ENCODE measurements around the gene CHST12. TPM values are rescaled to one million over a fixed set of nuclear protein-coding genes. Genes with fewer than 3 reads are reported as not detected.
"Not testable (repeated sequence)": the region's sequence is repeated elsewhere in the genome, so short reads cannot be mapped to it uniquely, and the experiment has no call there.

CHST12 gene
- total RNA-seq, 1 donor from 2014 or later, result 15.0 TPM

GRCh38 chr7:2461268-2462026 lies 58.0 kb downstream of the CHST12 start:
- H3K27me3 Mint-ChIP-seq (ENCODE audit: low read depth), result peaks cover 2% of the 10 kb centered on the region
- no peak for DNase-seq (ENCODE audit: low read depth, low spot score)
- TF ChIP-seq CTCF (conservative IDR thresholded peaks at IDR 0.05), result no peak
- H3K9me3 Mint-ChIP-seq, result peaks cover 3% of the 10 kb centered on the region
- H3K27ac Mint-ChIP-seq (ENCODE audit: unreplicated experiment), result no peak overlapping the region
- no peaks in the 10 kb centered on the region for H3K36me3 Mint-ChIP-seq (ENCODE audit: low read depth)
- peaks cover 8% of the 10 kb centered on the region for H3K4me1 Mint-ChIP-seq
- no peak overlapping the region for H3K4me3 Mint-ChIP-seq

- no peak for TF ChIP-seq CTCF (conservative IDR thresholded peaks at IDR 0.05)
- H3K36me3 Mint-ChIP-seq (ENCODE audit: low read depth), result no peaks in the 10 kb centered on the region
- H3K4me1 Mint-ChIP-seq, result peaks cover 11% of the 10 kb centered on the region
- H3K27me3 Mint-ChIP-seq (ENCODE audit: low read depth), result peaks cover 2% of the 10 kb centered on the region
- no peak overlapping the region for H3K27ac Mint-ChIP-seq (ENCODE audit: unreplicated experiment)
- no peak for DNase-seq (ENCODE audit: low read depth, low spot score)
- no peak overlapping the region for H3K4me3 Mint-ChIP-seq
- H3K9me3 Mint-ChIP-seq, result peaks cover 3% of the 10 kb centered on the region
Measured at GRCh38 chr7:2462731-2463130, 59.3 kb downstream of the CHST12 start.

- peak overlapping the region; percentile 70 for H3K4me3 Mint-ChIP-seq
- peaks cover 3% of the 10 kb centered on the region for H3K9me3 Mint-ChIP-seq
- TF ChIP-seq CTCF (conservative IDR thresholded peaks at IDR 0.05), result no peak
- H3K4me1 Mint-ChIP-seq, result peaks cover 25% of the 10 kb centered on the region
- DNase-seq (ENCODE audit: low read depth, low spot score), result peak; percentile 21
- H3K27ac Mint-ChIP-seq (ENCODE audit: unreplicated experiment), result peak overlapping the region; percentile 97
- no peaks in the 10 kb centered on the region for H3K36me3 Mint-ChIP-seq (ENCODE audit: low read depth)
- peaks cover 2% of the 10 kb centered on the region for H3K27me3 Mint-ChIP-seq (ENCODE audit: low read depth)
Measured at GRCh38 chr7:2465928-2466327, 62.5 kb downstream of the CHST12 start.

GRCh38 chr7:2466675-2467074 lies 63.3 kb downstream of the CHST12 start:
- no peak for TF ChIP-seq CTCF (conservative IDR thresholded peaks at IDR 0.05)
- H3K4me1 Mint-ChIP-seq, result peaks cover 29% of the 10 kb centered on the region
- no peak overlapping the region for H3K4me3 Mint-ChIP-seq
- DNase-seq (ENCODE audit: low read depth, low spot score), result no peak
- no peaks in the 10 kb centered on the region for H3K36me3 Mint-ChIP-seq (ENCODE audit: low read depth)
- peaks cover 3% of the 10 kb centered on the region for H3K9me3 Mint-ChIP-seq
- H3K27ac Mint-ChIP-seq (ENCODE audit: unreplicated experiment), result no peak overlapping the region
- H3K27me3 Mint-ChIP-seq (ENCODE audit: low read depth), result peaks cover 2% of the 10 kb centered on the region

GRCh38 chr7:2468227-2468626 lies 64.8 kb downstream of the CHST12 start:
- TF ChIP-seq CTCF (conservative IDR thresholded peaks at IDR 0.05), result no peak
- DNase-seq (ENCODE audit: low read depth, low spot score), result no peak

GRCh38 chr7:2469460-2470203 lies 66.2 kb downstream of the CHST12 start:
- not testable (repeated sequence) for H3K9me3 Mint-ChIP-seq; H3K4me3 Mint-ChIP-seq; H3K27me3 Mint-ChIP-seq (ENCODE audit: low read depth); H3K36me3 Mint-ChIP-seq (ENCODE audit: low read depth); DNase-seq (ENCODE audit: low read depth, low spot score); H3K27ac Mint-ChIP-seq (ENCODE audit: unreplicated experiment)
- H3K4me1 Mint-ChIP-seq, result peaks cover 34% of the 10 kb centered on the region

More at GRCh38 chr7:2468227-2468626, 64.8 kb downstream of the CHST12 start:
- Mint-ChIP-seq H3K36me3 (ENCODE audit: low read depth) (no peaks in the 10 kb centered on the region), H3K4me3 (no peak overlapping the region), H3K9me3 (no peaks in the 10 kb centered on the region), H3K27me3 (ENCODE audit: low read depth) (peaks cover 2% of the 10 kb centered on the region), H3K27ac (ENCODE audit: unreplicated experiment) (no peak overlapping the region), H3K4me1 (peaks cover 29% of the 10 kb centered on the region)
